NCI-H1436 (cell line): ENCODE data around the gene MYLK2.

Source experiments
- DNase-seq: peaks from one replicate; lab custom pipeline; 2025; lab: John Stamatoyannopoulos, UW

Gene MYLK2

GRCh38 chr20:31872406-31872805 is 53.2 kb downstream of the MYLK2 start:
- no peak for DNase-seq

GRCh38 chr20:31875671-31876070 is 56.5 kb downstream of the MYLK2 start:
- no peak for DNase-seq

GRCh38 chr20:31877684-31878083 is 58.5 kb downstream of the MYLK2 start:
- DNase-seq = no peak

- DNase-seq = peak; percentile 84
These were observed 60.2 kb downstream of the MYLK2 start for GRCh38 chr20:31879143-31879987.

GRCh38 chr20:31881945-31882344 is 62.8 kb downstream of the MYLK2 start:
- no peak for DNase-seq

- DNase-seq = no peak
These were observed 64.7 kb downstream of the MYLK2 start for GRCh38 chr20:31883829-31884228.
